ENCODE data around the gene GALNT10. TPM values are rescaled to one million over a fixed set of nuclear protein-coding genes. Genes with fewer than 3 reads are reported as not detected.

The GALNT10 gene
- polyA plus RNA-seq, 1 of the 3 experiments (the other 2 are of a cell fraction): 56.3 TPM

GRCh38 chr5:154241021-154241420, 50.5 kb downstream of the GALNT10 start:
- WGBS (ENCODE audit: low lambda C conversion rate): 90% methylated on average over 3 of the region's 4 CpGs
- H3K27ac ChIP-seq (ENCODE audit: low read depth in 2 of 2, low read length in 1 of 2): no peak overlapping the region
- no peaks in the 10 kb centered on the region for H3K9me2 ChIP-seq
- H3K4me3 ChIP-seq (ENCODE audit: low read depth in 2 of 2, low read length in 1 of 2): no peak overlapping the region
- H3K4me2 ChIP-seq: no peak overlapping the region
- TF ChIP-seq GABPA (IDR thresholded peaks at IDR 0.05; ENCODE audit: low read depth) (no peak), NFIC (IDR thresholded peaks at IDR 0.05; ENCODE audit: borderline replicate concordance) (no peak), ELF1 (IDR thresholded peaks at IDR 0.05) (no peak), YY1 (IDR thresholded peaks at IDR 0.05; ENCODE audit: low read depth) (no peak), IRF3 (IDR thresholded peaks at IDR 0.05; ENCODE audit: low read depth, low read length) (no peak), SMC3 (IDR thresholded peaks at IDR 0.05; ENCODE audit: low read depth, low read length) (no peak), USF1 (IDR thresholded peaks at IDR 0.05; ENCODE audit: borderline replicate concordance, low read depth) (no peak)
- H3K4me1 ChIP-seq (ENCODE audit: control insufficient read depth in 1 of 2, insufficient read depth in 2 of 2, low read depth in 1 of 2, low read length in 1 of 2): peaks cover 2 to 3% of the 10 kb centered on the region in 2 experiments; a peak in 2 of 4 replicates
- H3K9ac ChIP-seq: no peak overlapping the region
- peaks cover 99% of the 10 kb centered on the region for H3K79me2 ChIP-seq (ENCODE audit: insufficient read depth)
- no peak overlapping the region for H2AFZ ChIP-seq (ENCODE audit: low read depth)
- CTCF ChIA-PET: no interaction called here
- H4K20me1 ChIP-seq (ENCODE audit: insufficient read depth): peaks cover 19% of the 10 kb centered on the region
- H3K9me3 ChIP-seq: no peaks in the 10 kb centered on the region
- H3K27me3 ChIP-seq (ENCODE audit: insufficient read depth): no peaks in the 10 kb centered on the region
- POLR2A ChIA-PET: no interaction called here
- no peak for DNase-seq
- H3K36me3 ChIP-seq (replicated peaks in 1 of 2; ENCODE audit: control insufficient read depth in 1 of 2, insufficient read depth in 2 of 2, low read length in 1 of 2): peaks cover 0 to 8% of the 10 kb centered on the region in 2 experiments
- H3F3A ChIP-seq (replicated peaks; ENCODE audit: insufficient read depth): no peaks in the 10 kb centered on the region

GRCh38 chr5:154242442-154242841, 51.9 kb downstream of the GALNT10 start:
- Histone ChIP-seq H4K20me1 (ENCODE audit: insufficient read depth) (peaks cover 10% of the 10 kb centered on the region), H3F3A (replicated peaks; ENCODE audit: insufficient read depth) (no peaks in the 10 kb centered on the region), H3K4me2 (no peak overlapping the region), H3K9me3 (no peaks in the 10 kb centered on the region), H3K36me3 (replicated peaks in 1 of 2; ENCODE audit: control insufficient read depth in 1 of 2, insufficient read depth in 2 of 2, low read length in 1 of 2) (peaks cover 0 to 4% of the 10 kb centered on the region in 2 experiments), H3K79me2 (ENCODE audit: insufficient read depth) (peaks cover 98% of the 10 kb centered on the region), H3K27me3 (ENCODE audit: insufficient read depth) (no peaks in the 10 kb centered on the region), H2AFZ (ENCODE audit: low read depth) (no peak overlapping the region), H3K9me2 (no peaks in the 10 kb centered on the region), H3K4me3 (ENCODE audit: low read depth in 2 of 2, low read length in 1 of 2) (no peak overlapping the region), H3K9ac (no peak overlapping the region), H3K4me1 (ENCODE audit: control insufficient read depth in 1 of 2, insufficient read depth in 2 of 2, low read depth in 1 of 2, low read length in 1 of 2) (peaks cover 2 to 3% of the 10 kb centered on the region in 2 experiments; a peak in 2 of 4 replicates), H3K27ac (ENCODE audit: low read depth in 2 of 2, low read length in 1 of 2) (no peak overlapping the region)
- WGBS (ENCODE audit: low lambda C conversion rate): 100% methylated on average over 1 of the region's 1 CpG
- ChIA-PET CTCF (interaction anchor here (0.8 to 1.1 kb wide), 3 partner anchors 163 to 324 kb away, joined by 3 read pairs; no protein-coding TSS in a partner anchor), POLR2A (no interaction called here)
- no peak for DNase-seq
- TF ChIP-seq USF1 (IDR thresholded peaks at IDR 0.05; ENCODE audit: borderline replicate concordance, low read depth) (no peak), RCOR1 (IDR thresholded peaks at IDR 0.05; ENCODE audit: low read length) (no peak), RFX5 (IDR thresholded peaks at IDR 0.05; ENCODE audit: low read length) (no peak), ELF1 (IDR thresholded peaks at IDR 0.05) (no peak), ZBTB33 (IDR thresholded peaks at IDR 0.05; ENCODE audit: borderline replicate concordance, low read depth) (no peak), SIN3A (IDR thresholded peaks at IDR 0.05; ENCODE audit: borderline replicate concordance, low read depth, low read length) (no peak), GATA2 (CRISPR knock-in tag; IDR thresholded peaks at IDR 0.05) (no peak), FOXM1 (IDR thresholded peaks at IDR 0.05; ENCODE audit: low read depth) (no peak), RAD21 (IDR thresholded peaks at IDR 0.05; ENCODE audit: low read length) (no peak), FOXJ3 (CRISPR knock-in tag; IDR thresholded peaks at IDR 0.05) (no peak), NRF1 (IDR thresholded peaks at IDR 0.05; ENCODE audit: low read depth, low read length) (no peak), MXI1 (IDR thresholded peaks at IDR 0.05; ENCODE audit: low read depth, low read length) (no peak), CHD2 (IDR thresholded peaks at IDR 0.05; ENCODE audit: low read length, partially characterized antibody) (no peak), GABPA (IDR thresholded peaks at IDR 0.05; ENCODE audit: low read depth) (no peak), EZH2phosphoT487 (IDR thresholded peaks at IDR 0.05; ENCODE audit: borderline replicate concordance, low read depth) (no peak), YY1 (IDR thresholded peaks at IDR 0.05; ENCODE audit: low read depth) (no peak), SMC3 (IDR thresholded peaks at IDR 0.05; ENCODE audit: low read depth, low read length) (no peak)
